Stimulated activated CD4-positive, alpha-beta T cell treated with anti-CD3 and anti-CD28 coated beads, Interleukin-1b, Interleukin-23, amount 100 ng/mL, for 4 hours (primary cell): ENCODE measurements around the gene IL1RAPL1.
"Not testable (repeated sequence)": the region's sequence is repeated elsewhere in the genome, so short reads cannot be mapped to it uniquely, and the experiment has no call there.

Source experiments
- DNase-seq, 2 donors: peaks; one replicate each; pipeline ENCODE4 v3.0.0-alpha.2; 2020; ENCODE audit warnings: low read depth in 2 of 2

IL1RAPL1 gene

GRCh38 chrX:29110041-29110440 is 522.8 kb downstream of the IL1RAPL1 start:
- DNase-seq, result no peak

GRCh38 chrX:29113221-29113620 is 526.0 kb downstream of the IL1RAPL1 start:
- no peak for DNase-seq

DNA sequence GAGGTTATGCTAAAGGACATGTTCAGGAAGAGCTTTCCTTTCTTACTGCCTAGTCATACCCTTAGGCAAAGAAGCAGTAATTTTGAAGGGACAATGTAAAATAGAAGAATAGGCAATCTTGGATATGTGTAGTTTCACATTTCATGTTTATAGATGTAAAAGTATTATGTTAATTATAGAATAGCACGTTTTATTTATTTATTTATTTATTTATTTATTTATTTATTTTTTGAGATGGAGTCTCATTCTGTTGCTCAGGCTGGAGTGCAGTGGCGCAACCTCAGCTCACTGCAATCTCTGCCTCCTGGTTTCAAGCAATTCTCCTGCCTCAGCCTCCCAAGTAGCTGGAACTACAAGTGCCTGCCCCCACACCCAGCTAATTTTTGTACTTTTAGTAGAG is 535.6 kb downstream of the IL1RAPL1 start:
- not testable (repeated sequence) for DNase-seq

DNA sequence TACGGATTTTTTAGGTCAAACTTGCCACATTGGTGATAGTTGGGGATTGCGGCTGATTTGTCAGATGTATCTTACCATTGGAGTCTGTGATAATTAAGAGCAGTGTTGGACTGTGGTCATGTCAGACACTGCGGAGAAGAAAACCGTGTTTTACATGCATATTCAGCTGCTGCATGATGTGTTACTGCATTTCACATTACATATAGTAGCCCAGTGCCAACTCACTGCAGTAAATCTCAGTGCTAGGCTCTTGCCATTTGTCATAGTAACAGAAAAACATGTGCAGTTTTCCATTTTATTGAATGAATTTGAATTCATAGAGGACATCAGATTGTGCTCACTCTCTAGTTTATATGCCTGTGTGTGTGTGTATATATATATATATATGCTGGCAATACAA is 543.7 kb downstream of the IL1RAPL1 start:
- DNase-seq, result no peak

GRCh38 chrX:29136904-29137303 is 549.7 kb downstream of the IL1RAPL1 start:
- DNase-seq, result no peak

GRCh38 chrX:29138003-29138402 is 550.8 kb downstream of the IL1RAPL1 start:
- no peak for DNase-seq

GRCh38 chrX:29143356-29143755 is 556.1 kb downstream of the IL1RAPL1 start:
- DNase-seq, result no peak

DNA sequence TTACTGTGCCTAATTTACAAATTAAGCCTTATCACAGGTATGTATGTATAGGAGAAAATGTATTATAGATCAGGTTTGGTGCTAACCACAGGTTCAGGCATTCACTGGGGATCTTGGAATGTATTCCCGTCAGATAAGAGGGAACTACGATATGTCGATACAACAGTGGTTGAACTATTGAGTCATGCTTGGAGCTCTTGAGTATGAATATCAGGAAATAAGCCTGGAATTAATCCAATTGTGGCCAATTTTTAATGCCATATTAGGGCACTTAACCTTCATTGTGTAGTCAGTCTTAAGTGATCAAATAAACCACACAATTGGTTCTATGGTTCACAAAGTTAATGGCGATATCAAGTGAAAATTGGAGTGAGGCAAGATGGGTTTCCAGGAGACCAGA is 556.5 kb downstream of the IL1RAPL1 start:
- DNase-seq, result no peak

DNA sequence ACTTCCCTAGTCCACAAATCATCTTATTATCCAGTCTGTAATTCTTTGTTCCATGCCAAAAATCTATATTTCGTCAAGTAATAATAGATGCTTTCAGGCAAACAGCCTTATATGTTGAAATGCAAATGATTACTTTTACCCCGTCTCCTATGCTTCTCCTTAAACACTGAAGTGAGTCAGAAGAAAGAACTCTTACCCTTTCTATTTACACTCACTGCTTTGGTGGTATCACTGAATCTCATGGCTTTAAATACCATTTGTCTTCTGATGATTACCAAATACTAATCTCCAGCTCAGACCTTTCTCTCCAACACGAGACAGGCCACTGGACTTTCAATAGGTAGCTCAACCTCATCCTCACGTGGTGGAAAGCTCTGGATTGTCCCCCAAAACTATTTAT is 558.1 kb downstream of the IL1RAPL1 start:
- DNase-seq, result no peak

GRCh38 chrX:29148511-29148910 is 561.3 kb downstream of the IL1RAPL1 start:
- DNase-seq, result no peak

- no peak for DNase-seq
Measured at GRCh38 chrX:29155286-29155685, 568.0 kb downstream of the IL1RAPL1 start.

DNA sequence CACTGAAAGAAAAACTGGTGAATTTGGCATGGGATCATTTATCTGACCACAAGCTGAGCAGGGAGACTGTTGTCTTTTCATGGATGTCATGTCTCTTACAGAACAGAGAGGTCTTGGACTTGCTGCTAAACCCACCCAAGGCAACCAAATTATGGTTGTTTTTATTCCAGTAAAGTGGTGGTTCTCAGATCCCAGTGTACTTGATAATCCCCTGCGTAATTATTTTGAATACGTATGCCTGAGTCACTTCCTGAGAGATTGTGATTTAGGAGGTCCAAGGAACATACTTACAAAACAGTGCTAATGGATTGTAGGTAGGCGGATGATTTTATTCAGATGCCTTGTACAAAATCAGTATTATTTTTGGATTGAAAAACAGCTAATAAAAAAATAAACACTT is 585.6 kb downstream of the IL1RAPL1 start:
- DNase-seq, result no peak

GRCh38 chrX:29187264-29187663 is 600.0 kb downstream of the IL1RAPL1 start:
- DNase-seq, result no peak

DNA sequence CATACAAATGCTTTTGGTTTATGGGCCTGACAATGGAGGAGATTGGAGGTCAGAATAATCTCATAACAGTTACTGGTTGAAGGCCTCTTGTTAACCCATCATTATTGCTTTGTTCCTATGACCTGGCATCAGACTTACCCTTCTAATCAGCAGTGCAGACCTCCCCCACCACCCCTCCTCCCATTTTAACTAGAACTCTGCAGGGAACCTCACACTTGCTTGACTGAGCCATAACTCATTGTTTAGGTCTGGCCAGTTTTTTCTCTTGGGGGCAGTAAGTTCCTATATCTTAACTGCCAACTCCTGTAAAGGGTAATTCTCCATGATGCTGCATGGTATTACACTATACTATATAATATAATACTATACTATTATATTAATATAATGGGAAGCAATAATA is 609.3 kb downstream of the IL1RAPL1 start:
- DNase-seq, result no peak

DNA sequence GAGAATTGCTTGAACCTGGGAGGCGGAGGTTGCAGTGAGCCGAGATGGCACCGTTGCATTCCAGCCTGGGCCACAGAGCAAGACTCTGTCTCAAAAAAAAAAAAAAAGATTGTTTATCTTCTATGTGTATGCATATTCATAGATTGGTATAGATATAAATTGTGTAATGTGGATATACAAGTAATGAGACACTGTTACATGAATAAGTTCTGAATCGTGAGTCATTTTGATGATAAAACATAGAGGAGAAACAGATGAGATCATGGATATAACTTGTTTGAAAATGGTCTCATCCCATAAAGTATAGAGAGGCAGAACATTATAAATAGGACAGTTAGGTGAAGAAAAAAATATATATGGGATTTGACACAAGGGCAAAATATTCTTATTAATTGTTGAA is 628.0 kb downstream of the IL1RAPL1 start:
- no peak for DNase-seq

- no peak for DNase-seq
Measured at GRCh38 chrX:29225670-29226069, 638.4 kb downstream of the IL1RAPL1 start.

DNA sequence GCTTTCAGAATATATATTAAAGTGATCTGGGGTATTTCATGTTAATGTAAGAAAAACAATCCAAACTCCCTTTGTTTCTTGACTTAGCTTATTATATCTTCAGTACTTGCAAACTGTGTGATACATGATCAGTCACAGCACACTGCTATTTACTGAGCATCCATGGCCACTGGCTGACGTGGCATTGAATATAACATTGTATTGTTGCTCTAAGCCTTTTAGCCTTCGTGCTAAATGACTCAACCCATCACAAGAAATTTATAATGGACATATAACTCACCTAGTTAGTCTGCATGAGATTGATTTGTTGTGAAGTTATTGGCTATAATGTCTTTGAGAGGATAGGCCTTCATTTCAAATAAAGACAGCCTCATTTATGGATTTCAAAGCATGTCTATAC is 642.6 kb downstream of the IL1RAPL1 start:
- no peak for DNase-seq

- DNase-seq, result no peak
Measured at GRCh38 chrX:29231800-29232199, 644.6 kb downstream of the IL1RAPL1 start.

GRCh38 chrX:29233592-29234183 is 646.4 kb downstream of the IL1RAPL1 start:
- DNase-seq, result no peak

DNA sequence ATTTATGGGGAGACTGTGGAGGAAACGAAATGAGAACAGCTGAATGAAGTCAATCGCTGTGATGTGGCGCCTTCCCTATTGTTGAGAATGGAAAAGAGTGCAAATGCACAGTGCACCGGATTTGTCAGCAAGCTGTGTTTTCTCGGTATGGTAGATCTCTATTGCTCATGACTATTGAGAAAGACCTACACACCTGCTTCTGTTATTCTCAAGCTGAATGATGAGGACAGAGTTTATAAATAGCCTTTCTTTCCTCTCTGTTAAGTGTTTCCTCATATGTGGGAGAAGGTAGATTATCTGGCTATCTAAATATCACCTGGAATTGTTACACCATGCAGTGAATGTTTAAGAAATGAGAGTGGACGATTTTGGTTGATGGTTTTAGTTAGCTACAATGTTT is 650.7 kb downstream of the IL1RAPL1 start:
- DNase-seq, result no peak

- DNase-seq, result no peak
Measured at GRCh38 chrX:29241809-29242208, 654.6 kb downstream of the IL1RAPL1 start.

GRCh38 chrX:29242856-29243255 is 655.6 kb downstream of the IL1RAPL1 start:
- DNase-seq, result no peak

GRCh38 chrX:29243942-29244341 is 656.7 kb downstream of the IL1RAPL1 start:
- DNase-seq, result no peak

DNA sequence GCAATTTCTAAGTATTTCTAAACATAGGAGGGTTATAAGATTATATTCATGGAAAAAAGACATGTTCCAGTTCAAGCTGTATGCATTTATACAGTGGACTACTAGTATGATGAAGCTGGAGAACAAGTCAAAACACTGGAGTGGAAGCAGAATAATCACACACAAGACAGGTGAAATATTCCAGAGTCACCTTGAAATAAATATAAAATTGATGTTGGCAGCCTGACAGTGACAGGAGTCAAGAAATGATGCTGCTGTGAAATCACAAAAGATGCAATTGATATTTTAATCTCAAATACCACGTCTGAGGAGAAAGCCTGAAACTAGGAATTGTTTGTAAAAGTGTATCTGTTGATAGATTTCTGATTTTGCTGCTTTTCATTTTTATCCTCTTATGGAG is 667.3 kb downstream of the IL1RAPL1 start:
- no peak for DNase-seq
